ENCODE measurements around the gene ZNF790. TPM values are rescaled to one million over a fixed set of nuclear protein-coding genes. Genes with fewer than 3 reads are reported as not detected.

Gene ZNF790
- total RNA-seq, 1 donor from 2014 or later: 11.5 TPM

DNA sequence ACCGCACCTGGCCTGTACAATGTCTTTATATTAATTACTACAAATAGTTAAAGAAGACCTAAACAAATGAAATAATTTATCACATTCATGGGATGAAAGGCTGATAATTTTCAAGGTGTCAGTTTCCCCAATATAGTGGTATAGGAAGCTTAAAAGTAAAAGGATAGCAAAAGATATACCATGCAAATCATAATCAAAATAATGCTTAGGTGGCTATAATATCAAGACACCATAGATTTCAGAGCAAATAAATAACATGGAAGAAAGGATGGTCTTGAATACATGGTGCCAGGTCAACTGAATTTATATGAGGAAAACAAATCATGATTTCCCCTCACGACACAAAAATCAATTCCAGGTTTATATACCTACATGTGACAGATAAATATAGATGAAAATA lies 4.8 kb downstream of the ZNF790 start:
- TF ChIP-seq, protein P1, sequence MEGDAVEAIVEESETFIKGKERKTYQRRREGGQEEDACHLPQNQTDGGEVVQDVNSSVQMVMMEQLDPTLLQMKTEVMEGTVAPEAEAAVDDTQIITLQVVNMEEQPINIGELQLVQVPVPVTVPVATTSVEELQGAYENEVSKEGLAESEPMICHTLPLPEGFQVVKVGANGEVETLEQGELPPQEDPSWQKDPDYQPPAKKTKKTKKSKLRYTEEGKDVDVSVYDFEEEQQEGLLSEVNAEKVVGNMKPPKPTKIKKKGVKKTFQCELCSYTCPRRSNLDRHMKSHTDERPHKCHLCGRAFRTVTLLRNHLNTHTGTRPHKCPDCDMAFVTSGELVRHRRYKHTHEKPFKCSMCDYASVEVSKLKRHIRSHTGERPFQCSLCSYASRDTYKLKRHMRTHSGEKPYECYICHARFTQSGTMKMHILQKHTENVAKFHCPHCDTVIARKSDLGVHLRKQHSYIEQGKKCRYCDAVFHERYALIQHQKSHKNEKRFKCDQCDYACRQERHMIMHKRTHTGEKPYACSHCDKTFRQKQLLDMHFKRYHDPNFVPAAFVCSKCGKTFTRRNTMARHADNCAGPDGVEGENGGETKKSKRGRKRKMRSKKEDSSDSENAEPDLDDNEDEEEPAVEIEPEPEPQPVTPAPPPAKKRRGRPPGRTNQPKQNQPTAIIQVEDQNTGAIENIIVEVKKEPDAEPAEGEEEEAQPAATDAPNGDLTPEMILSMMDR (IDR thresholded peaks at IDR 0.05): no peak
- CTCF ChIA-PET: no interaction called here
- Mint-ChIP-seq H3K9me3 (peaks cover 38% of the 10 kb centered on the region), H3K4me3 (no peak overlapping the region), H3K4me1 (peaks cover 2% of the 10 kb centered on the region), H3K27me3 (no peaks in the 10 kb centered on the region), H3K27ac (no peak overlapping the region), H3K36me3 (ENCODE audit: low read depth) (peaks cover 69% of the 10 kb centered on the region)
- intact Hi-C loops (cut with micrococcal nuclease): no loop called here
- DNase-seq (no peak), ATAC-seq (ENCODE audit: low read depth) (no peak)
- POLR2A ChIA-PET: no interaction called here

DNA sequence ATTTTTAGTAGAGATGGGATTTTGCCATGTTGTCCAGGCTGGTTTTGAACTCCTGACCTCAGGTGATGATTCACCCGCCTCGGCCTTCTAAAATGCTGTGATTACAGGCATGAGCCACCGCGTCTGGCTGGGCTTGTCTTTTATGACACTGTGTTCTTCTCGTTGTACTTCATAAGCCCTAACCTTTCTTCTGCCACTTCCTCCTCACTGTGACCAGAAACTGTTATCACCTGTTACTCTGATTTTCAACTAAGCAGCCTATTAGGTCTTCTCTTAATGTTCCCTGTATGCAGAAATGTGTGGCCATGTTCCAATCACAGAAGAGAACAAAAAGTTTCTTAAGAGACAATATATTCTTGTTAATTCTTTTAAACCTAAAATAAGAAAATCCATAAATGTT lies 16.4 kb downstream of the ZNF790 start:
- ChIA-PET POLR2A (no interaction called here), CTCF (no interaction called here)
- TF ChIP-seq, protein P1 (IDR thresholded peaks at IDR 0.05): no peak
- ATAC-seq (ENCODE audit: low read depth) (no peak), DNase-seq (no peak)
- intact Hi-C loops (cut with micrococcal nuclease): no loop called here
- no peak overlapping the region for H3K27ac Mint-ChIP-seq
- no peak overlapping the region for H3K4me3 Mint-ChIP-seq
- peaks cover 90% of the 10 kb centered on the region for H3K36me3 Mint-ChIP-seq (ENCODE audit: low read depth)
- no peaks in the 10 kb centered on the region for H3K27me3 Mint-ChIP-seq
- H3K4me1 Mint-ChIP-seq: no peaks in the 10 kb centered on the region
- peaks cover 51% of the 10 kb centered on the region for H3K9me3 Mint-ChIP-seq

DNA sequence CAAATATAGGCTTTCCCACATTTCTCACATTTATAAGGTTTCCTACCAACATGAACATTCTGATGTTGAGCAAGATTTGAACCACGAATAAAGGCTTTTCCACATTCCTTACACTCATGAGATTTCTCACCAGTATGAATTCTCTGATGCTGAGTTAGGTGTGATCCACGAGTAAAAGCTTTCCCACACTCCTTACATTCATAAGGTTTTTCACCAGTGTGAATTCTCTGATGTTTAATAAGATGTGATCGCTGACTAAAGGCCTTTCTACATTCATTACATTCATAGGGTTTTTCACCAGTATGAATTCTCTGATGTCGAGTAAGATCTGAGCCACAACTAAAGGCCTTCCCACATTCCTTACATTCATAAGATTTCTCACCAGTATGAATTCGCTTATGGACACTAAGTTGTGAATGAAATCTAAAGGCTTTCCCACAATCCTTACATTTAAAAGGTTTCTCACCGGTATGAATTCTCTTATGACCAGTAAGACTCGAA lies 19.0 kb downstream of the ZNF790 start:
- no peak for DNase-seq
- ChIA-PET POLR2A (no interaction called here), CTCF (no interaction called here)
- no peak overlapping the region for H3K27ac Mint-ChIP-seq
- TF ChIP-seq, protein P1 (IDR thresholded peaks at IDR 0.05): no peak
- H3K4me1 Mint-ChIP-seq: no peaks in the 10 kb centered on the region
- no peak overlapping the region for H3K4me3 Mint-ChIP-seq
- H3K27me3 Mint-ChIP-seq: no peaks in the 10 kb centered on the region
- intact Hi-C loops (cut with micrococcal nuclease): no loop called here
- peaks cover 41% of the 10 kb centered on the region for H3K9me3 Mint-ChIP-seq
- H3K36me3 Mint-ChIP-seq (ENCODE audit: low read depth): peaks cover 90% of the 10 kb centered on the region
- no peak for ATAC-seq (ENCODE audit: low read depth)

DNA sequence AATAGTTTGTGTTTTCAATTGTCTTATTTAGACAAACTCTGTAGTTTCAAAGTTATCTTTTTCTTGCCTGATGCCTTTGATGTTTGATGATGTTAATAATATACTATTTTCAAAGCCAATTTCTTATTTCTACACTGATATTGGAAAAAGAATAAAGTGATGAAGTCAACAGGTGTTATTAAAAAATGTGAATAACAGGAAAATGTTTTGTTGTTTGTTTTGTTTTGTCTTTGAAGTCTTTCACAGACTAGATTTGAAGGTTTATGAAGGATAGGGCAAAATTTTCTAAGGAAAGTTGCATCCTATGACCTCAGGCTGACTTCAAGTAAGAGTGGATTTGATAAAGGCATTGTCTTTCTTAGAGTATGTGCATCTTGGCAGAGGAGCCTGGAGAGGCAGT lies 31.2 kb downstream of the ZNF790 start:
- TF ChIP-seq, protein P1 (IDR thresholded peaks at IDR 0.05): no peak
- peaks cover 34% of the 10 kb centered on the region for H3K9me3 Mint-ChIP-seq
- intact Hi-C loops (cut with micrococcal nuclease): no loop called here
- ATAC-seq (ENCODE audit: low read depth): no peak
- ChIA-PET POLR2A (no interaction called here), CTCF (no interaction called here)
- no peak for DNase-seq
- peaks cover 80% of the 10 kb centered on the region for H3K36me3 Mint-ChIP-seq (ENCODE audit: low read depth)
- no peak overlapping the region for H3K4me3 Mint-ChIP-seq
- no peaks in the 10 kb centered on the region for H3K27me3 Mint-ChIP-seq
- H3K4me1 Mint-ChIP-seq: no peaks in the 10 kb centered on the region
- no peak overlapping the region for H3K27ac Mint-ChIP-seq

DNA sequence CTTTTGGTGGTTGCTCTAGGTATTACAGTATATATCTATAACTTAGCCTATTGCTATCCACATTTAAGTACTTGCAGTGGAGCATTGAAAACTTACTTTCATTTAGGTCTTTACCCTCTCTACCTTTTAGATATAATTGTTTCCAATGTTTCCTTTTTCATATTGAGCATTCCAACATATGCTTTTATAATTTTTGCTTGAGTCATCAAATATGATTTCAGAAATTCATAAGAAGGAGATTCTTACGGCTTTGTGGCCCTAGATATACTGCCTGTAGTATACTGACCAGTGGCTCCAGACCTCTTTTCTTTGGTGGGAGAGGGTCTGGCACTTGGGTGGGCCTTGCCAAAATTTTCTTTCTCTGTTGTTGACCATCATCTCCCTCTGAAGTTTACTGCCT lies 32.8 kb downstream of the ZNF790 start:
- ATAC-seq (ENCODE audit: low read depth): no peak
- H3K27ac Mint-ChIP-seq: no peak overlapping the region
- TF ChIP-seq, protein P1 (IDR thresholded peaks at IDR 0.05): no peak
- peaks cover 29% of the 10 kb centered on the region for H3K9me3 Mint-ChIP-seq
- DNase-seq: no peak
- intact Hi-C loops (cut with micrococcal nuclease): no loop called here
- H3K4me3 Mint-ChIP-seq: no peak overlapping the region
- H3K27me3 Mint-ChIP-seq: no peaks in the 10 kb centered on the region
- peaks cover 77% of the 10 kb centered on the region for H3K36me3 Mint-ChIP-seq (ENCODE audit: low read depth)
- CTCF ChIA-PET: no interaction called here
- H3K4me1 Mint-ChIP-seq: no peaks in the 10 kb centered on the region
- POLR2A ChIA-PET: interaction anchor here (0.7 to 1.5 kb wide), 2 partner anchors 8 to 92 kb away, joined by 3 to 4 read pairs; no protein-coding TSS in a partner anchor
